HEK293 (cell line): ENCODE measurements around the gene CENPM.

Experiments used
- ELK4 ChIP-seq: IDR thresholded peaks from 2 replicates; pipeline ENCODE4 v1.6.1; 2011; ENCODE audit warnings: mild to moderate bottlenecking, low read depth, low read length, borderline replicate concordance
- KLF10 ChIP-seq: fragments of 450-650 bp; IDR thresholded peaks from 2 replicates; pipeline ENCODE4 v1.5.1; 2018; ENCODE audit warnings: missing biosample characterization, mild to moderate bottlenecking, missing genetic modification characterization
- KLF8 ChIP-seq: fragments of 450-650 bp; formaldehyde crosslinking; IDR thresholded peaks from 2 replicates; pipeline ENCODE4 v1.5.1; 2016; ENCODE audit warnings: missing biosample characterization, missing genetic modification characterization
- YY1 ChIP-seq: fragments of 450-650 bp; formaldehyde crosslinking; IDR thresholded peaks from 2 replicates; pipeline ENCODE4 v1.5.1; 2018; ENCODE audit warnings: missing biosample characterization, missing genetic modification characterization
- ZNF138 ChIP-seq: fragments of 450-650 bp; formaldehyde crosslinking; IDR thresholded peaks from 2 replicates; pipeline ENCODE4 v1.5.1; 2016; ENCODE audit warnings: missing biosample characterization, missing genetic modification characterization, borderline replicate concordance
- ZNF184 ChIP-seq: fragments of 450-650 bp; IDR thresholded peaks from 2 replicates; pipeline ENCODE4 v1.5.1; 2018; ENCODE audit warnings: missing biosample characterization, mild to moderate bottlenecking, missing genetic modification characterization
- ZNF416 ChIP-seq: fragments of 450-650 bp; formaldehyde crosslinking; IDR thresholded peaks from 2 replicates; pipeline ENCODE4 v1.5.1; 2016; ENCODE audit warnings: missing biosample characterization, missing genetic modification characterization
- ZSCAN16 ChIP-seq: fragments of 450-650 bp; formaldehyde crosslinking; IDR thresholded peaks from 2 replicates; pipeline ENCODE4 v1.5.1; 2016; ENCODE audit warnings: missing biosample characterization, missing genetic modification characterization
- TF ChIP-seq, protein P1 (sequence below): fragments of 450-650 bp; formaldehyde crosslinking; IDR thresholded peaks from 2 replicates; pipeline ENCODE4 v1.5.1; 2016; ENCODE audit warnings: missing biosample characterization, missing genetic modification characterization

- TF ChIP-seq YY1, result no peak
- no peak for TF ChIP-seq KLF8 (tag by site-specific recombination)
- TF ChIP-seq, protein P1, sequence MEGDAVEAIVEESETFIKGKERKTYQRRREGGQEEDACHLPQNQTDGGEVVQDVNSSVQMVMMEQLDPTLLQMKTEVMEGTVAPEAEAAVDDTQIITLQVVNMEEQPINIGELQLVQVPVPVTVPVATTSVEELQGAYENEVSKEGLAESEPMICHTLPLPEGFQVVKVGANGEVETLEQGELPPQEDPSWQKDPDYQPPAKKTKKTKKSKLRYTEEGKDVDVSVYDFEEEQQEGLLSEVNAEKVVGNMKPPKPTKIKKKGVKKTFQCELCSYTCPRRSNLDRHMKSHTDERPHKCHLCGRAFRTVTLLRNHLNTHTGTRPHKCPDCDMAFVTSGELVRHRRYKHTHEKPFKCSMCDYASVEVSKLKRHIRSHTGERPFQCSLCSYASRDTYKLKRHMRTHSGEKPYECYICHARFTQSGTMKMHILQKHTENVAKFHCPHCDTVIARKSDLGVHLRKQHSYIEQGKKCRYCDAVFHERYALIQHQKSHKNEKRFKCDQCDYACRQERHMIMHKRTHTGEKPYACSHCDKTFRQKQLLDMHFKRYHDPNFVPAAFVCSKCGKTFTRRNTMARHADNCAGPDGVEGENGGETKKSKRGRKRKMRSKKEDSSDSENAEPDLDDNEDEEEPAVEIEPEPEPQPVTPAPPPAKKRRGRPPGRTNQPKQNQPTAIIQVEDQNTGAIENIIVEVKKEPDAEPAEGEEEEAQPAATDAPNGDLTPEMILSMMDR (tag by site-specific recombination), result no peak
- no peak for TF ChIP-seq ZNF184 (tag by site-specific recombination)
- no peak for TF ChIP-seq KLF10 (tag by site-specific recombination)
- TF ChIP-seq ZNF416, result no peak
- no peak for TF ChIP-seq ZNF138 (tag by site-specific recombination)
- no peak for TF ChIP-seq ZSCAN16
- no peak for TF ChIP-seq ELK4
Observed at GRCh38 chr22:41933411-41934177, 13.4 kb downstream of the CENPM start.
